Measurements from ENCODE around the gene C11orf54. TPM values are rescaled to one million over a fixed set of nuclear protein-coding genes. Genes with fewer than 3 reads are reported as not detected.

The C11orf54 gene
- total RNA-seq, 4 donors from 2014 or later = 23.4 to 43.1 (median 37.1) TPM

DNA sequence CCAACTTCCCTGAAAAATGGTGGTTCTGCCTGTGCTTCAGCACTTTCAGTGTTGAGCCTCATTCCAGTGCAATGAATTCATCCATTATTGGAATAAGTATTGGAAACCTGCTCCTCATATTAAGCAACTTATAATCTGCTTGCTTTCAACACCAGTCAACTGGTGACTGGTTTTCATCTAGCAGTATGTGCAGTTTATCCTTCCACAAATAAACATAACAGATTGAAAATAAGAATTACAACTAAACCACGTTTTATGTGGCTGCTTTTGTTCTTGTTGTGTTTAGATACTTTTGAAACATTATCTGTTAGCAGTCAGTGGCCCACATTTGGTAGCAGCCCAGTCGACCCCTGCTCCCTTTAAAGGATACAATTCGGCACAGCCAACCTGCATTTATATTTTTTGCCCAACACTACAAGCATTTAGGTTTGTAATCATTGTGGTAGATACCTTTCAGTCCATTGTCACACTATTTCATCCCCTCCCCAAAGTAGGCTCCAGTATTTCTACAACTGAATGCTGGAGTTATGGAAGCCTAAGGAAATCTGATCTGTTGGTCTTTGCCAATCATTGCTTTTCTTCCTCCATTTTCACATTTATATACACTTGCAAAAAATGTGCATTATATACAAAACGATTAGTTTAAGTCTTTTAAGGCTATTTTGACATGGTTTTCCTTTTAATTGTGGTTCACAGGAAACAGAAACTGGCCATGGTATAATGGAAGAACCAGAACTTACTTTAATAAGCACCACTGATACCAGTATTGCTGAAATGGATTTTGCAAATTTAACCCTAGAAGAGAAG, 13.3 kb upstream of the C11orf54 start:
- WGBS, 2 donors = 49 to 61% methylated on average over 4 of the region's 4 CpGs
- Histone ChIP-seq H3K4me3 (no peak overlapping the region), H3K27me3 (no peaks in the 10 kb centered on the region), H3K4me1 (no peaks in the 10 kb centered on the region), H3K36me3 (peaks cover 0 to 95% (median 42%) of the 10 kb centered on the region in 3 donors), H3K27ac (no peak overlapping the region), H3K9me3 (no peaks in the 10 kb centered on the region)
- no peak for DNase-seq (ENCODE audit: low spot score in 2 of 2)
- no peak for TF ChIP-seq EP300 (IDR thresholded peaks at IDR 0.05)
- no peak for TF ChIP-seq POLR2A (IDR thresholded peaks at IDR 0.05)
- TF ChIP-seq, protein P1, sequence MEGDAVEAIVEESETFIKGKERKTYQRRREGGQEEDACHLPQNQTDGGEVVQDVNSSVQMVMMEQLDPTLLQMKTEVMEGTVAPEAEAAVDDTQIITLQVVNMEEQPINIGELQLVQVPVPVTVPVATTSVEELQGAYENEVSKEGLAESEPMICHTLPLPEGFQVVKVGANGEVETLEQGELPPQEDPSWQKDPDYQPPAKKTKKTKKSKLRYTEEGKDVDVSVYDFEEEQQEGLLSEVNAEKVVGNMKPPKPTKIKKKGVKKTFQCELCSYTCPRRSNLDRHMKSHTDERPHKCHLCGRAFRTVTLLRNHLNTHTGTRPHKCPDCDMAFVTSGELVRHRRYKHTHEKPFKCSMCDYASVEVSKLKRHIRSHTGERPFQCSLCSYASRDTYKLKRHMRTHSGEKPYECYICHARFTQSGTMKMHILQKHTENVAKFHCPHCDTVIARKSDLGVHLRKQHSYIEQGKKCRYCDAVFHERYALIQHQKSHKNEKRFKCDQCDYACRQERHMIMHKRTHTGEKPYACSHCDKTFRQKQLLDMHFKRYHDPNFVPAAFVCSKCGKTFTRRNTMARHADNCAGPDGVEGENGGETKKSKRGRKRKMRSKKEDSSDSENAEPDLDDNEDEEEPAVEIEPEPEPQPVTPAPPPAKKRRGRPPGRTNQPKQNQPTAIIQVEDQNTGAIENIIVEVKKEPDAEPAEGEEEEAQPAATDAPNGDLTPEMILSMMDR (IDR thresholded peaks at IDR 0.05) = no peak

DNA sequence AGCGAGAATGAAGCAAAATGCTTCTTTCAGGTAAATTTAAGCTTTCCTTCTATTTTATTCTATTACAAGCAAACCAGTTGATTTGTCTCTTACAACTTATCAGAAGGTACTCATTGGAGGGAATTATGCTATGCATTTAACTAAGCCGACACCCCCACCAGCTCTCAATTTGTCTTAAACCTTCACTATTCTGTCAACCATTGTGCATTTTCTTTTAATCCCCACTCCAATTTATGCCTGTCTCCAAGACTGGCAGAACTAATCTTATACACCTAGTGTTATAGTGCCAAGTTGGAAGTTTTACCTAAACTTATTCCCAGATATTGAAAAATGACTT, 12.7 kb upstream of the C11orf54 start:
- peaks cover 0 to 3% (median 0%) of the 10 kb centered on the region in 4 donors for H3K4me1 ChIP-seq
- no peak overlapping the region for H3K4me3 ChIP-seq
- H3K9me3 ChIP-seq = no peaks in the 10 kb centered on the region
- no peak overlapping the region for H3K27ac ChIP-seq
- DNase-seq (ENCODE audit: low spot score in 2 of 2) = no peak
- H3K36me3 ChIP-seq = peaks cover 0 to 95% (median 42%) of the 10 kb centered on the region in 3 donors
- WGBS, 2 donors = 93 to 97% methylated on average over 2 of the region's 2 CpGs
- H3K27me3 ChIP-seq = no peaks in the 10 kb centered on the region
- TF ChIP-seq, protein P1 (IDR thresholded peaks at IDR 0.05) = no peak

DNA sequence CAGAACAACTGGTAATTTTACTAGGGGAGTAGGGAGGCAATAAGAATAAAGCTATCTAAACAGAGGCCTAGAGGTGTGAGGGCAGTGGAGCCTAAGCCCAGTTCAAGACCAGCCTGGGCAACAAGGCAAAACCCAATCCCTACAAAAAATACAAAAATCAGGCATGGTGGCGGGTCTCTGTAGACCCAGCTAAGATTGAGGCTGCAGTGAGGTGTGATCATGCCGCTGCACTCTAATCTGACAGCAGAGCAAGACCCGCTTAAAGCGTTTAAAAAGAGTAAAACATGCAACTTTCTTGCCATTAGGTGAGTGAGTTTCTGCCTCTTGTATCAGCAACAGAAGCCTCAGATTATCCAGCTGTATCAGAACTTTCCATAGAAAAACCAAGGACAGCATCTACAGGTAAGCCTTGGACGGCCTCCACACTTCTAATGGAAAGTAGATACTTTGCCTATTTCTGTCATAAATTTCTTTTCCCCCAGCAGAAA, 12.3 kb upstream of the C11orf54 start:
- Histone ChIP-seq H3K4me3 (no peak overlapping the region), H3K36me3 (peaks cover 0 to 99% (median 42%) of the 10 kb centered on the region in 3 donors), H3K9me3 (no peaks in the 10 kb centered on the region), H3K27ac (no peak overlapping the region), H3K4me1 (peaks cover 0 to 6% (median 0%) of the 10 kb centered on the region in 4 donors), H3K27me3 (no peaks in the 10 kb centered on the region)
- TF ChIP-seq POLR2A (IDR thresholded peaks at IDR 0.05) (no peak), EP300 (IDR thresholded peaks at IDR 0.05) (no peak)
- TF ChIP-seq, protein P1 (IDR thresholded peaks at IDR 0.05) = no peak
- no peak for DNase-seq (ENCODE audit: low spot score in 2 of 2)
- WGBS, 2 donors = 91% methylated on average over 5 of the region's 5 CpGs

DNA sequence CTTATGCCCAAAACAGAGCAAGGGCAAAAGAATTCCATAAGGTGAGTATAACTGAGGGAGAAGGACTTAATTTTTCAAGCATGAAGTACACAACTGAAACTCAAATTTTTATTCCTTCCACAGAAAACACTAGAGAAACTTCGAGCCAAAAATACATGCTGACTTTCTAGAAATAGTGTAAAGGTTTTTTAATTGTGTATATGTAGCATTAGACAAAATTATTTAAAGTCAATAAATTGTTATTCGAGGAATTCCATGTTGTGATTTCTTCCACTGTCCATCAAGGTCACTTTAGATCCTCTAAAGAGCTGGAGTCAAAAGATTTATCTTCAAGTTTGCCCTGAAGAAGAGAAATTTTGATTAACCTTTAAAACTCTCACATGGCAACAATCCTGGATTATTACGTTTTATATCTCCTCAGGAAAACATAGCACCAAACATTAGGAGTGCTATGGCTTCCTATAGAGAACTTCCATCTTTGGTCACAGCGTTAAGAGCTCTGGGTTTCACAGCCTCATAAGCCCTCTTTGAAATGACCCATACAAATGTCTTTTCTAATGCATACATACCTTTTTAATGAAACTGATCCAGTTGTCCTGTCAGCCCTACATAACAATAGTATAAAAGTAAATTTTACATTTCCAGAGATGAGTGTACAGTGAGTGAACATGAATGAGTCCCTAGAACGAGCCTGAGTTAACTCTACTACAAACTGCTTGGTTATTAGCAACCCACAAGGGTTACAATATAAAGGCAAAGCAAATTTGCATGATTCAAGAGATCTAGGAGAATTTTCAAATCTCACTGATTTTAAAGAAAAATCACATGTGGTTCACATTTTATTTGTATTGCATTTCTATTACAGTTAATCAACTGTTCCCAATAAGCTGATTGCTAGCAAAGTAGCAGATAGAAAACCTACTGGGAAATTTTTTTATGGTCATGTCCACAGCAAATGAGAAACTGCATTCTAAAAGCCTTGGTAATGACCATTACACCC, 11.1 kb upstream of the C11orf54 start:
- peaks cover 0 to 100% (median 43%) of the 10 kb centered on the region in 3 donors for H3K36me3 ChIP-seq
- H3K27ac ChIP-seq = no peak overlapping the region
- H3K27me3 ChIP-seq = no peaks in the 10 kb centered on the region
- WGBS, 2 donors = 80 to 91% methylated on average over 5 of the region's 5 CpGs
- no peak for DNase-seq (ENCODE audit: low spot score in 2 of 2)
- H3K4me1 ChIP-seq = peaks cover 0 to 18% (median 0%) of the 10 kb centered on the region in 4 donors
- no peak overlapping the region for H3K4me3 ChIP-seq
- H3K9me3 ChIP-seq = no peaks in the 10 kb centered on the region
- TF ChIP-seq POLR2A (IDR thresholded peaks at IDR 0.05) (no peak), EP300 (IDR thresholded peaks at IDR 0.05) (no peak)

DNA sequence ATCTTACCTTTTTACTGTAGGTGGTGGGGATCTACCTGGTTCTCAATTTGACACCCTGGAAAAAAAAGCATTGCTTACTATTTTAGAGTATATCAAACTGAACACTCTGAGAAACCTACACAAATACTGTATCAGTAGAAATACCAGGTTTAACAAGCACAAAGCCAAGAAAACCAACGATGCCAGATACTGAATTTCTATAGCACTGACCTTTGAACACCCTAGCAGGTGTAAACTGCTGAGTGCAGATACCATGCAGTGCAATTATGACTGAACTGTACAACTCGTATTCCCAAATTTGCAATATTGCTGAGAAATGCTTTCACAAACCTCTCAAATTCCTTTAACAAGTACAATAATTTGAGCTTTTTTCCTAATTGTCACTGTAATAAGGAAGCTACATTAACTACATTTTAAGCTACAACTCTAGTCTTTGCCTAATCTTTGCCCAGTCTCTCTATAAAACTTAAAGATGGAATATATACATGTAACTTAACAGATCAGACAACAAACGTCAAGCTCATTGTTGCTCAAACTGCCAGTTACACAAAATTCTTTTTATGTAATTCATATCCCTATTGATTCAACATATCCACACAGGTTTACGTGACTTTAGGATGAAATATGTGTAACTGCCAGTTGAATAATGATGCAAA, 9.1 kb upstream of the C11orf54 start:
- 77 to 81% methylated on average over 4 of the region's 4 CpGs for WGBS, 2 donors
- TF ChIP-seq EP300 (IDR thresholded peaks at IDR 0.05) (no peak), POLR2A (IDR thresholded peaks at IDR 0.05) (no peak)
- TF ChIP-seq, protein P1 (IDR thresholded peaks at IDR 0.05) = no peak
- Histone ChIP-seq H3K4me3 (no peak overlapping the region), H3K36me3 (peaks cover 3 to 100% (median 48%) of the 10 kb centered on the region in 3 donors), H3K4me1 (peaks cover 0 to 37% (median 2%) of the 10 kb centered on the region in 4 donors), H3K27me3 (no peaks in the 10 kb centered on the region), H3K27ac (no peak overlapping the region), H3K9me3 (no peaks in the 10 kb centered on the region)
- no peak for DNase-seq (ENCODE audit: low spot score in 2 of 2)

Data from tibial nerve (tissue), 4 donors.